Activated B cell treated with CpG ODN at 0.5 μM for 24 hours (primary cell): ENCODE results near the gene RXRA. TPM values are rescaled to one million over a fixed set of nuclear protein-coding genes. Genes with fewer than 3 reads are reported as not detected.

Experiments
- ATAC-seq: fragments of 200-7000 bp; cut with Tn5 transposase; one replicate; pipeline ENCODE4 v1.10.0; 2021; ENCODE audit warnings: low read depth, mild to moderate bottlenecking, moderate library complexity
- CTCF ChIA-PET: fragments of 350-600 bp; sonication (Branson Sonifier 250); formaldehyde crosslinking; loops from one replicate; lab custom pipeline; 2021; ENCODE audit warnings: antibody characterized with exemption; lab: Charles Lee
- POLR2A ChIA-PET: fragments of 350-600 bp; sonication (Branson Sonifier 250); formaldehyde crosslinking; loops from one replicate; lab custom pipeline; 2021; ENCODE audit warnings: antibody characterized with exemption; lab: Charles Lee
- DNase-seq: peaks from one replicate; pipeline ENCODE4 v3.0.0; 2022
- H3K27ac Mint-ChIP-seq: one replicate; pipeline ENCODE4 v1.8.0; 2020; ENCODE audit warnings: mixed read lengths
- H3K27me3 Mint-ChIP-seq: one replicate; pipeline ENCODE4 v1.8.0; 2021; ENCODE audit warnings: mixed read lengths
- H3K36me3 Mint-ChIP-seq: one replicate; pipeline ENCODE4 v1.8.0; 2021; ENCODE audit warnings: low read depth, mixed read lengths
- H3K4me1 Mint-ChIP-seq: one replicate; pipeline ENCODE4 v1.8.0; 2021; ENCODE audit warnings: mixed read lengths
- H3K4me3 Mint-ChIP-seq: one replicate; pipeline ENCODE4 v1.8.0; 2020; ENCODE audit warnings: mild to moderate bottlenecking, mixed read lengths
- H3K9me3 Mint-ChIP-seq: one replicate; pipeline ENCODE4 v1.8.0; 2020; ENCODE audit warnings: mixed read lengths
- CTCF ChIP-seq: fragments of 200-600 bp; IDR thresholded peaks from one replicate; pipeline ENCODE4 v1.8.0; 2022; ENCODE audit warnings: antibody characterized with exemption, mild to moderate bottlenecking
- intact Hi-C: fragments of 100-400 bp; cut with micrococcal nuclease; formaldehyde crosslinking; loops from one replicate; pipeline ENCODE4 v1.15.1; 2024
- total RNA-seq: library from RNA; stranded (reverse); gene quantifications from 2 replicates; pipeline ENCODE4 v1.2.3, GENCODE V29; 2022

The RXRA gene
- total RNA-seq, 1 donor from 2014 or later = 5.0 TPM

GRCh38 chr9:134420281-134420845 is 94.1 kb downstream of the RXRA start:
- Mint-ChIP-seq H3K4me1 (no peaks in the 10 kb centered on the region), H3K27ac (no peak overlapping the region), H3K4me3 (no peak overlapping the region), H3K9me3 (no peaks in the 10 kb centered on the region), H3K27me3 (no peaks in the 10 kb centered on the region), H3K36me3 (no peaks in the 10 kb centered on the region)
- ATAC-seq (no peak), DNase-seq (no peak)
- intact Hi-C loops = no loop called here
- CTCF ChIA-PET = no interaction called here
- POLR2A ChIA-PET = no interaction called here
- TF ChIP-seq CTCF = no peak

- Mint-ChIP-seq H3K27ac (peak overlapping the region; percentile 3), H3K27me3 (no peaks in the 10 kb centered on the region), H3K36me3 (no peaks in the 10 kb centered on the region), H3K4me1 (no peaks in the 10 kb centered on the region), H3K4me3 (no peak overlapping the region), H3K9me3 (no peaks in the 10 kb centered on the region)
- ATAC-seq = no peak
- CTCF ChIA-PET = no interaction called here
- POLR2A ChIA-PET = no interaction called here
- intact Hi-C loops = no loop called here
- no peak for TF ChIP-seq CTCF
- no peak for DNase-seq
Measured at GRCh38 chr9:134420974-134421432, 94.7 kb downstream of the RXRA start.

GRCh38 chr9:134421888-134422287 is 95.6 kb downstream of the RXRA start:
- no peaks in the 10 kb centered on the region for H3K9me3 Mint-ChIP-seq
- ChIA-PET POLR2A (no interaction called here), CTCF (no interaction called here)
- intact Hi-C loops = no loop called here
- H3K4me3 Mint-ChIP-seq = no peak overlapping the region
- DNase-seq = no peak
- H3K27ac Mint-ChIP-seq = no peak overlapping the region
- no peaks in the 10 kb centered on the region for H3K27me3 Mint-ChIP-seq
- H3K36me3 Mint-ChIP-seq = no peaks in the 10 kb centered on the region
- H3K4me1 Mint-ChIP-seq = no peaks in the 10 kb centered on the region
- TF ChIP-seq CTCF = no peak
- no peak for ATAC-seq

- H3K27ac Mint-ChIP-seq = no peak overlapping the region
- ChIA-PET POLR2A (no interaction called here), CTCF (no interaction called here)
- no peaks in the 10 kb centered on the region for H3K27me3 Mint-ChIP-seq
- H3K4me3 Mint-ChIP-seq = no peak overlapping the region
- no peak for ATAC-seq
- no peaks in the 10 kb centered on the region for H3K9me3 Mint-ChIP-seq
- intact Hi-C loops = no loop called here
- no peaks in the 10 kb centered on the region for H3K36me3 Mint-ChIP-seq
- DNase-seq = no peak
- TF ChIP-seq CTCF = no peak
- no peaks in the 10 kb centered on the region for H3K4me1 Mint-ChIP-seq
Measured at GRCh38 chr9:134422301-134423090, 96.2 kb downstream of the RXRA start.

DNA sequence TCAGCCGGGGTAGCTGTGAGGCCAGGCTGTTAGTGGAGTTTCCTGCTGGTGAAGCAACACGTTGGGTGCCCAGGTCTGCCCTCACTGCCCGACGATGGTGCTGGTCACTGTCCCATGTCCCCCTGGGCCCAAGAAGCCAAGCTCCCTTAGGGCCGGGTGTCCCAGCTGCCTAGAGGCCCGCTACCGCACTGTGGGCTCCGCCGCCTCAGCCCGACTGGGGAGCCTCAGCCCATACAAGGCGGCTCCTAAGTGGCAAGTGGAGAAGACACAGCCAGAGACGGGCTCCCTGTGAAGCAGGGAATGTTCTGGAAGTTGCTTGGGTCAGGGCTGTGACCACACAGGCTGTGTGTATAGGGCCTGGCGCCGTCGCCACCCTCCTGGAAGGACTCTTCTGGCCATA is 96.9 kb downstream of the RXRA start:
- ChIA-PET CTCF (no interaction called here), POLR2A (no interaction called here)
- no peak for DNase-seq
- Mint-ChIP-seq H3K27ac (no peak overlapping the region), H3K36me3 (no peaks in the 10 kb centered on the region), H3K4me3 (no peak overlapping the region), H3K4me1 (no peaks in the 10 kb centered on the region), H3K27me3 (no peaks in the 10 kb centered on the region), H3K9me3 (no peaks in the 10 kb centered on the region)
- no peak for TF ChIP-seq CTCF
- no peak for ATAC-seq
- intact Hi-C loops = no loop called here
